Activated naive CD4-positive, alpha-beta T cell treated with anti-CD3 and anti-CD28 coated beads, Interleukin-2, amount 10 ng/mL, durations not matched to agents 7 days and 5 days (primary cell): ENCODE results near the gene KRT14.
"Not testable (repeated sequence)": the region's sequence is repeated elsewhere in the genome, so short reads cannot be mapped to it uniquely, and the experiment has no call there.

ENCODE experiments used
- CTCF ChIA-PET: fragments of 350-600 bp; sonication (Branson Sonifier 250); formaldehyde crosslinking; loops from one replicate; lab custom pipeline; 2021; ENCODE audit warnings: antibody characterized with exemption; lab: Charles Lee
- DNase-seq: peaks from one replicate; pipeline ENCODE4 v3.0.0-alpha.2; 2020
- H3K27ac Mint-ChIP-seq: one replicate; pipeline ENCODE4 v1.8.0; 2021; ENCODE audit warnings: mild to moderate bottlenecking, moderate library complexity, mixed read lengths
- H3K27me3 Mint-ChIP-seq: one replicate; pipeline ENCODE4 v1.8.0; 2021; ENCODE audit warnings: mild to moderate bottlenecking, mixed read lengths
- H3K36me3 Mint-ChIP-seq: one replicate; pipeline ENCODE4 v1.8.0; 2021; ENCODE audit warnings: mixed read lengths
- H3K4me1 Mint-ChIP-seq: one replicate; pipeline ENCODE4 v1.8.0; 2021; ENCODE audit warnings: mixed read lengths
- H3K4me3 Mint-ChIP-seq: one replicate; pipeline ENCODE4 v1.8.0; 2021; ENCODE audit warnings: mild to moderate bottlenecking, moderate library complexity, mixed read lengths
- H3K9me3 Mint-ChIP-seq: one replicate; pipeline ENCODE4 v1.8.0; 2021; ENCODE audit warnings: mixed read lengths

Gene KRT14

GRCh38 chr17:41626914-41627295, 40.2 kb upstream of the KRT14 start:
- H3K36me3 Mint-ChIP-seq, H3K27ac Mint-ChIP-seq, DNase-seq, H3K9me3 Mint-ChIP-seq, H3K4me3 Mint-ChIP-seq, CTCF ChIA-PET, H3K27me3 Mint-ChIP-seq, H3K4me1 Mint-ChIP-seq: not testable (repeated sequence)

GRCh38 chr17:41626028-41626913, 39.6 kb upstream of the KRT14 start:
- H3K4me1 Mint-ChIP-seq, H3K27ac Mint-ChIP-seq, H3K27me3 Mint-ChIP-seq, CTCF ChIA-PET, H3K9me3 Mint-ChIP-seq, DNase-seq, H3K4me3 Mint-ChIP-seq, H3K36me3 Mint-ChIP-seq: not testable (repeated sequence)

GRCh38 chr17:41625602-41626001, 38.9 kb upstream of the KRT14 start:
- Mint-ChIP-seq H3K9me3 (no peaks in the 10 kb centered on the region), H3K4me1 (no peaks in the 10 kb centered on the region), H3K27ac (no peak overlapping the region), H3K36me3 (no peaks in the 10 kb centered on the region), H3K27me3 (peaks cover 4% of the 10 kb centered on the region), H3K4me3 (no peak overlapping the region)
- no peak for DNase-seq
- CTCF ChIA-PET, result no interaction called here

DNA sequence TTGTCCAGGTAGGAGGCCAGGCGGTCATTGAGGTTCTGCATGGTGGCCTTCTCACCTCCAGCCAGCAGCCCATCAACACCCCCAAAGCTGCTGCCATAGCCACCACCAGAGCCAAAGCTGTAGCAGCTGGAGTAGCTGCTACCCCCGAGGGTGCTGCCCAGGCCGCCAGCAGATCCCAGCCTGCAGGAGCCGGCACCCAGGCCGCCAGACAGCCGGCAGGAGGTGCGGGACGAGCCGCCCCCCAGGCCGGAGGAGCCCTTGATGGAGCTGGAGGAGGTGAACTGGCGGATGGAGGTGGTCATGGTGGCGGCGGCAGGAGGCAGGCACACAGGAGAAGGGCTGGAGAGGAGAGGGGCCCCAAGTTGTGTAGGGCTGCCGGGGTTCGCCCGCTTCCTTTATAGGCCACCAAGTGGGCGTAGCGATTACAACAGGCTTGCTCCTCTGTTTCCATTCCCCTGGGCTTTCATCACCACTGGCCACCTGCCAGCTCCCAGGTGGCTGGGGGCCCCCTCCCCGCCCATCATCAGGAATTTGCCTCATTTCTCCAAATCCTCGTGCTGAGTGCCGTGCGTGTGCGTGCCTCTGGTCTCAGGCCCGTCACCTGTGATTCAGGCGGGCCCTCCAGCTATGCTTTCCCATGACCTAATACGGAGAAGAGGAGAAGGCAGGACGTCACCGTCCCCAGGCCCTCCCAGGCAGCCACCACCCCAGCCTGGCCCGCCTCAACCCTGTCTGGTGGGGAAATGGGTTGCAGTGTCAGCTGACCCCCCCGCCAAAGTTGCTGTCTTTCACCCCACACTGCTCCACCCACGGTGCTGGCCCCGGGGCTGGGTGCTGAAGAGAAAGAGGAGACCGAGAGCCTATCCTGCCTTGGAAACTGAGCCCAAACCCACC, 37.8 kb upstream of the KRT14 start, which contains the start of gene KRT17:
Gene KRT17 (minus strand): TSS at position 368 of the 894 bp plus-strand sequence. CDS start 66 bp downstream, at position 302.
- CTCF ChIA-PET, result no interaction called here
- no peak for DNase-seq
- peaks cover 4% of the 10 kb centered on the region for H3K27me3 Mint-ChIP-seq
- no peak within 1 kb of the TSS for H3K27ac Mint-ChIP-seq
- no peak within 1 kb of the TSS for H3K4me3 Mint-ChIP-seq
- H3K4me1 Mint-ChIP-seq, result no peaks in the 10 kb centered on the region
- H3K9me3 Mint-ChIP-seq, result no peaks in the 10 kb centered on the region
- H3K36me3 Mint-ChIP-seq, result no peaks in the 10 kb centered on the region

GRCh38 chr17:41623184-41623861, 36.6 kb upstream of the KRT14 start:
- H3K4me3 Mint-ChIP-seq, H3K27me3 Mint-ChIP-seq, H3K36me3 Mint-ChIP-seq, CTCF ChIA-PET, DNase-seq, H3K9me3 Mint-ChIP-seq, H3K4me1 Mint-ChIP-seq, H3K27ac Mint-ChIP-seq: not testable (repeated sequence)

- H3K36me3 Mint-ChIP-seq, H3K9me3 Mint-ChIP-seq, H3K27me3 Mint-ChIP-seq, H3K4me1 Mint-ChIP-seq, H3K27ac Mint-ChIP-seq, DNase-seq, CTCF ChIA-PET, H3K4me3 Mint-ChIP-seq: not testable (repeated sequence)
Observed at GRCh38 chr17:41622340-41623183, 35.9 kb upstream of the KRT14 start.

DNA sequence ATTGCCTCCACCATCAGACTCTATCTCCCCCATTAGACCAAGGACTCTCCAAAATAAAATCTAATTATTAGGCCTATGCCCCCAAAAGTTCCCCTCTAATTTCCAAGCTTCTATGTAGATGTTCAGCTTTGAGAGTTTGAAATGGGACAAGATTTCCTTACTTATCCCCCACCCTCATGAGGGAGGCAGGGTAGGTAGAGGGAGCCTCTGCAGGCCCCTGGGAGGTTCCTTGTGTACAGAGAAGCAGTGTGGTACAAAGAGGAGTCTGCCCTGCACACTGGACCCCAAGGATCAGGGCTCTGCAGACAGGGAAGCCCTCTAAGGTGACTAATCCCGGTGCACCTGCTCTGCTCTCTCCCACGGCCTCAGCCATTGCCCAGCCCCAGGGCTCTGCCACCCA, 35.2 kb upstream of the KRT14 start:
- no peak for DNase-seq
- CTCF ChIA-PET, result no interaction called here
- Mint-ChIP-seq H3K27me3 (peaks cover 4% of the 10 kb centered on the region), H3K4me3 (no peak overlapping the region), H3K9me3 (no peaks in the 10 kb centered on the region), H3K4me1 (no peaks in the 10 kb centered on the region), H3K36me3 (no peaks in the 10 kb centered on the region), H3K27ac (no peak overlapping the region)

DNA sequence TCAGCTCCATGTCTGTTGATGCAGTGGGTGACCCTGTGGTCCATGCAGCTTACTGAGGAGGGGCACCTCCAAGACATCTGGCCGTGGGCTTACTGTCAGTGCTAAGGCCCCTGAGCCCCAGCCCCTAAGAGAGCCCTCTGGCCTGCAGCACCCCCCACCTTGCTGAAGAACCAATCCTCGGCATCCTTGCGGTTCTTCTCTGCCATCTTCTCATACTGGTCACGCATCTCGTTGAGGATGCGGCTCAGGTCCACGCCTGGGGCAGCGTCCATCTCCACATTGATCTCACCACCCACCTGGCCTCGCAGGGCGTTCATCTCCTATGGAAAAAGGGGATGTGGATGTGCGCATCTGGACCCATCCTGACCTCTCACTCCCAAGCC, 34.7 kb upstream of the KRT14 start:
- H3K27ac Mint-ChIP-seq, H3K4me1 Mint-ChIP-seq, H3K9me3 Mint-ChIP-seq, DNase-seq, H3K36me3 Mint-ChIP-seq, CTCF ChIA-PET, H3K27me3 Mint-ChIP-seq, H3K4me3 Mint-ChIP-seq: not testable (repeated sequence)

DNA sequence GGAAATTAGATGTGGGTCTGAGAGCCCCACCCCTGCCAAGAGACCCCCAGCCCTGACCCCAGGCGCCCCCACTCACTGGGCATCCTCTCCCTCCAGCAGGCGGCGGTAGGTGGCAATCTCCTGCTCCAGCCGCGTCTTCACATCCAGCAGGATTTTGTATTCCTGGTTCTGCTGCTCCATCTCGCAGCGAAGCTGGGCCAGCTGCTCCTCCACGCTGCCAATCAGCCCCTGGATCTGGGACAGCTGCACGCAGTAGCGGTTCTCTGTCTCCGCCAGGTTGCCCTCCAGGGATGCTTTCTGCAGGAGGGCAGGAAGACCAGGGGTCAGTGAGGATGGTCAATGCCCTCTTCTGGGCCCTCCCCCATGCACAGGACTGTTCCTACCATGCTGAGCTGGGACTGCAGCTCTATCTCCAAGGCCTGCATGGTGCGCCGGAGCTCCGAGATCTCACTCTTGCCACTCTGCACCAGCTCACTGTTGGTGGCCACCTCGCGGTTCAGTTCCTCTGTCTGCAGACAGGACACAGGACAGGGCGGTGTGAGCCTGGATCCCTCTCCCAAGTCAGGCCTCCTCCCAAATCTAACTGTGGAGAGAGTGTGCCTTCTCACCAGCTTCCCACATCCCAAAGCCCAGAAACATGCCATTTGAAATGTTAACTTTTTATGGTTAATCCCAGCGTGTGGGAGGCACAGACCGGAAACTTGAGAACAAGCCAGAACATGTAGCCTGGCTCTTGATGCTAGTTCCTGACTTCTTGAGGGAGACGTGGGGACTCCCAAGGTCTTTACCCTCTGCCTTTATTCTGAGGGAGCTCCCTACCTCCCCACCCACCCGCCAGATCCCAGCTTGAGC, 34.1 kb upstream of the KRT14 start:
- H3K4me1 Mint-ChIP-seq, result no peaks in the 10 kb centered on the region
- H3K9me3 Mint-ChIP-seq, result no peaks in the 10 kb centered on the region
- H3K36me3 Mint-ChIP-seq, result no peaks in the 10 kb centered on the region
- peaks cover 4% of the 10 kb centered on the region for H3K27me3 Mint-ChIP-seq
- no peak for DNase-seq
- CTCF ChIA-PET, result no interaction called here
- no peak overlapping the region for H3K4me3 Mint-ChIP-seq
- no peak overlapping the region for H3K27ac Mint-ChIP-seq

DNA sequence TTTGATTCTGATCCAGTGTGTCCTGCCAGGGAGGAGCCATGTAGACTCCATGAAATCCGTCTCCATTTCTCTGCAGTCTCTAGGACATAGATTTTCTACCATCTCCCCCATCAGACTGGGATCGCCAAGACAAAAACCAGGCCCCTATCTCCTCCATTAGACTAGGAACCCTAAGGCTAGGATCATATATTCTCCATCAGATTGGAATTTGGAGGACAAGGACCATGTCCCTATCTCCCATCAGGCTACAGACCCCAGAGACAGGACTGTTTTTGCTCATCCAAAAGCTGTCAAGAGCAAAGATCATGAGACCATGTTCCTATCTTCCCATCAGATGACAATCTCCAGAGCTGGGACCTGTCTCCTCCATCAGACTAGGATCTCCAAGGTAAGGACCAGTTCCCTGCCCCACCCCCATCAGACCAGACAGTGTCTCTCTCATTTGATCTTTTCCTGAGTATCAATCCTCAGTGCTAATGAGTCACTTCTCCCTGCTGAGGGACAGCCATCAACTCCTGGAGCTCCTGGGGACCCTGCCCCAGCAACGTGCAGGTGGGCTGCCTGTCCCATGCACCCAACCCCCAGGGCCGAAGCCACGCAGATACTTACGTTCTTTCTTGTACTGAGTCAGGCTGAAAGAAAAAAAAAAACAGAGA, 33.4 kb upstream of the KRT14 start:
- DNase-seq, H3K4me1 Mint-ChIP-seq, H3K27me3 Mint-ChIP-seq, H3K27ac Mint-ChIP-seq, H3K9me3 Mint-ChIP-seq, CTCF ChIA-PET, H3K4me3 Mint-ChIP-seq, H3K36me3 Mint-ChIP-seq: not testable (repeated sequence)

GRCh38 chr17:41619036-41619926, 32.6 kb upstream of the KRT14 start:
- DNase-seq, result no peak
- Mint-ChIP-seq H3K9me3 (no peaks in the 10 kb centered on the region), H3K4me3 (no peak overlapping the region), H3K27ac (no peak overlapping the region), H3K4me1 (no peaks in the 10 kb centered on the region), H3K27me3 (peaks cover 4% of the 10 kb centered on the region), H3K36me3 (no peaks in the 10 kb centered on the region)
- CTCF ChIA-PET, result no interaction called here
